T-helper 2 cell treated with Interferon-gamma antibody and Interleukin-4, amounts not matched to agents 5 μg/mL and 100 μg/mL, for 36 hours (primary cell): ENCODE data around the gene DNM3.

ENCODE experiments used
- DNase-seq: peaks from one replicate; pipeline ENCODE4 v3.0.0; 2021; ENCODE audit warnings: low spot score
- H3K27ac Mint-ChIP-seq: one replicate; pipeline ENCODE4 v1.8.0; 2021; ENCODE audit warnings: mild to moderate bottlenecking, mixed read lengths
- H3K27me3 Mint-ChIP-seq: one replicate; pipeline ENCODE4 v1.8.0; 2021; ENCODE audit warnings: low read depth, mixed read lengths
- H3K36me3 Mint-ChIP-seq: one replicate; pipeline ENCODE4 v1.8.0; 2021; ENCODE audit warnings: low read depth, mixed read lengths
- H3K4me1 Mint-ChIP-seq: one replicate; pipeline ENCODE4 v1.8.0; 2021; ENCODE audit warnings: low read depth, mixed read lengths
- H3K4me3 Mint-ChIP-seq: one replicate; pipeline ENCODE4 v1.8.0; 2022; ENCODE audit warnings: mild to moderate bottlenecking, moderate library complexity, mixed read lengths
- H3K9me3 Mint-ChIP-seq: one replicate; pipeline ENCODE4 v1.8.0; 2021; ENCODE audit warnings: mixed read lengths

Gene DNM3

GRCh38 chr1:172121081-172121717, 279.9 kb downstream of the DNM3 start:
- H3K9me3 Mint-ChIP-seq, result no peaks in the 10 kb centered on the region
- H3K36me3 Mint-ChIP-seq, result peaks cover 7% of the 10 kb centered on the region
- no peak overlapping the region for H3K27ac Mint-ChIP-seq
- no peak overlapping the region for H3K4me3 Mint-ChIP-seq
- no peaks in the 10 kb centered on the region for H3K27me3 Mint-ChIP-seq
- DNase-seq, result no peak
- peaks cover 24% of the 10 kb centered on the region for H3K4me1 Mint-ChIP-seq

DNA sequence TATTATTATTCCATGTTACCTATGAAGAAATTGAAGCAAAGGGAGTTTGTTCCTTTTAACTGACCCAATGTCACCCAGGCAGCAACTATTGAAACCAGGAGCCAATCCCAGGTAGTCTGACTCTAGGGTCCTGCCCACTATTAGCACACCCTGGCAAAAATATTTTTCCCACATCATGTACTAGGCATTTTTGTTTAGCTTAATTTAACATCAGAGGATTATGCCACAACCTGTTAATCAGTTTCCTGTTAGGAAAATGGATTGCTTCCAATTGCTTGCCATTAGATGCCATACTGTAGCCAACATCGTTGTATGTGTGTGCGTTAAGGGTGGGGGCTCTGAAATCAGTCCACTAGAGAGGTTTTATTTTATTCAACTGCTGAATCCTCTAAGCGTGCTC, 281.1 kb downstream of the DNM3 start:
- no peak overlapping the region for H3K4me3 Mint-ChIP-seq
- H3K36me3 Mint-ChIP-seq, result peaks cover 6% of the 10 kb centered on the region
- no peaks in the 10 kb centered on the region for H3K27me3 Mint-ChIP-seq
- H3K4me1 Mint-ChIP-seq, result peaks cover 22% of the 10 kb centered on the region
- no peaks in the 10 kb centered on the region for H3K9me3 Mint-ChIP-seq
- no peak for DNase-seq
- no peak overlapping the region for H3K27ac Mint-ChIP-seq

- H3K27me3 Mint-ChIP-seq, result no peaks in the 10 kb centered on the region
- H3K27ac Mint-ChIP-seq, result no peak overlapping the region
- no peak overlapping the region for H3K4me3 Mint-ChIP-seq
- H3K36me3 Mint-ChIP-seq, result no peaks in the 10 kb centered on the region
- peaks cover 12% of the 10 kb centered on the region for H3K9me3 Mint-ChIP-seq
- no peak for DNase-seq
- peaks cover 2% of the 10 kb centered on the region for H3K4me1 Mint-ChIP-seq
Observed at GRCh38 chr1:172125250-172125649, 284.0 kb downstream of the DNM3 start.

- H3K27me3 Mint-ChIP-seq, result no peaks in the 10 kb centered on the region
- H3K4me1 Mint-ChIP-seq, result no peaks in the 10 kb centered on the region
- no peak overlapping the region for H3K4me3 Mint-ChIP-seq
- H3K9me3 Mint-ChIP-seq, result peaks cover 12% of the 10 kb centered on the region
- DNase-seq, result no peak
- H3K36me3 Mint-ChIP-seq, result no peaks in the 10 kb centered on the region
- H3K27ac Mint-ChIP-seq, result no peak overlapping the region
Observed at GRCh38 chr1:172125812-172126430, 284.6 kb downstream of the DNM3 start.

DNA sequence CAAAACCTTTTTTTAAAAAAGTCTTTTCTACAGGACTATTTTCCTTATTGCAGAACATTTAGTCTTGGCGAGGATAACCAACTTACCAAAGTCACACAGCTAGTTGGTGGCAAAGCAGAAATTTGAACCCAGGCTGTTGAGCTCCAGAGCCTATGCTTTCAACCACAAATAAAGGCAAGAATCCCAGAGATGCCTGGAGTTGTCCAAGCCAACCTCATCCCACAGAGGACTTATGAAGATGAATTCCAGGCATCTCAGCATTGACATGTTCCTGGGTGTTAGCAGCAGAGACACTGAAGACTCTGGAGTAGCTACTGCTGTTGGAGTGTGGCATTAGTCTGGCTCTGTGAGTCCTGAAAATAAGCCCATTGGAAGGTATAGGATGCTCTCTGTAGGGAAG, 291.5 kb downstream of the DNM3 start:
- Mint-ChIP-seq H3K27ac (no peak overlapping the region), H3K27me3 (no peaks in the 10 kb centered on the region), H3K4me3 (no peak overlapping the region), H3K36me3 (peaks cover 5% of the 10 kb centered on the region), H3K4me1 (peaks cover 18% of the 10 kb centered on the region), H3K9me3 (peaks cover 9% of the 10 kb centered on the region)
- no peak for DNase-seq

DNA sequence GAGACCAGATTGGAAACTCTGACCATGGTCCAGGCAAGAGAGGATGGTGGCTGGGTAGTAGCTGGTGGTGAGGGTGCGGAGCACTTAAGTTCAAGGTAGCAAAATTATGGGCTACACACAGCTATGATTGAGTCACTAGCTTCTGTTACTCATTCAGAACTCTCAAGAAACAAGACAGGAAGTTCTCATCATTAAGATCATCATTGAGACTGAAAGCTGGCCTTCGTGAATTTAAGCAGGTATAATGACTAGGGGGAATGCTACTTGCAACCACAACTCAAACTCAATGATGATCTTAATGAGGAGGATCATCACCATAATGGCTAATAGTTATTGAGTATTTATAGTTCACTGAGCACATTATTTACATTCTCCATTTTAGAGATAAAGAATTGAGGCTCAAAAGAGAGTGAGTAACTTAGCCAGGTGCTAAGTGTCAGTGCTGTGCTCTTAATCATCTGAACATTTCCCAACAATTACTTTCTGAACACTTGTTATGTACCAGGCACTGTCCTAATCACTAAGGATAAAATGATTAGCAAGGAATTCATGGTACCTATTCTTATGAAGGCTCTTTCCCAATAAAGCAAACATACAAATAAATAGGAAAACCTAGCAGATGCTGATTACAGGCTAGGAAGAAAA, 292.9 kb downstream of the DNM3 start:
- peaks cover 5% of the 10 kb centered on the region for H3K36me3 Mint-ChIP-seq
- peaks cover 5% of the 10 kb centered on the region for H3K9me3 Mint-ChIP-seq
- peak; percentile 16 for DNase-seq
- H3K27me3 Mint-ChIP-seq, result no peaks in the 10 kb centered on the region
- H3K4me3 Mint-ChIP-seq, result no peak overlapping the region
- H3K4me1 Mint-ChIP-seq, result peaks cover 18% of the 10 kb centered on the region
- peak overlapping the region; percentile 19 for H3K27ac Mint-ChIP-seq

DNA sequence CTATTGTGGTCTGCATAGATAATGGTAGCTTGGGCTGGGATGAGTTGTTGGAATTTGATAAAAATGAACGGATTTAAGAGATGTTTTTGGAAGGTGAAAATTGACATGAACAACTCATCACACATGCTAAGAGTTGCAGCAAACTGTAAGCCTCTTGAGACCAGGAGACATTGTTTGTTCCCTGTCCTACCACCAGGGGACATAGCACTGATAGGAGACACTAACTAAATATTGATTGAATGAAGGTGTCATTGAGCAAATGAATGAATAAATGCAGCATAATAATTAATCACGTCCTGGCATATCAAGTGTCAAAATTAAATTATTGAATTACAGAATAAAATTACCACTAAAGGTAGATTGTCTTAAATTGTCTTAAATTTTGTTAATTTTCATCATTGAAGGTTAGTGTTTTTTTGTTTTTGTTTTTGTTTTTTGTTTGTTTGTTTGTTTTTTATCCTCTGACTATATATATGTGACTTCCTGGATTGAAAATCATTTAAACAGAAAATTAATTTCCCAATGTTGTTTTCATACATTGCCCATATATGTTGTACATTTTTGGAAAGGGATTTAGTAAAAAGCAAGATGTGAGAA, 293.9 kb downstream of the DNM3 start:
- Mint-ChIP-seq H3K27ac (no peak overlapping the region), H3K4me3 (no peak overlapping the region), H3K36me3 (peaks cover 5% of the 10 kb centered on the region), H3K27me3 (no peaks in the 10 kb centered on the region), H3K4me1 (peaks cover 18% of the 10 kb centered on the region), H3K9me3 (no peaks in the 10 kb centered on the region)
- DNase-seq, result no peak

GRCh38 chr1:172135978-172136610, 294.8 kb downstream of the DNM3 start:
- no peak for DNase-seq
- no peak overlapping the region for H3K4me3 Mint-ChIP-seq
- no peaks in the 10 kb centered on the region for H3K9me3 Mint-ChIP-seq
- H3K36me3 Mint-ChIP-seq, result peaks cover 5% of the 10 kb centered on the region
- peaks cover 18% of the 10 kb centered on the region for H3K4me1 Mint-ChIP-seq
- H3K27ac Mint-ChIP-seq, result no peak overlapping the region
- H3K27me3 Mint-ChIP-seq, result no peaks in the 10 kb centered on the region

- Mint-ChIP-seq H3K27ac (no peak overlapping the region), H3K4me3 (no peak overlapping the region), H3K36me3 (peaks cover 5% of the 10 kb centered on the region), H3K4me1 (peaks cover 18% of the 10 kb centered on the region), H3K27me3 (no peaks in the 10 kb centered on the region), H3K9me3 (no peaks in the 10 kb centered on the region)
- DNase-seq, result no peak
Observed at GRCh38 chr1:172136925-172137324, 295.6 kb downstream of the DNM3 start.

DNA sequence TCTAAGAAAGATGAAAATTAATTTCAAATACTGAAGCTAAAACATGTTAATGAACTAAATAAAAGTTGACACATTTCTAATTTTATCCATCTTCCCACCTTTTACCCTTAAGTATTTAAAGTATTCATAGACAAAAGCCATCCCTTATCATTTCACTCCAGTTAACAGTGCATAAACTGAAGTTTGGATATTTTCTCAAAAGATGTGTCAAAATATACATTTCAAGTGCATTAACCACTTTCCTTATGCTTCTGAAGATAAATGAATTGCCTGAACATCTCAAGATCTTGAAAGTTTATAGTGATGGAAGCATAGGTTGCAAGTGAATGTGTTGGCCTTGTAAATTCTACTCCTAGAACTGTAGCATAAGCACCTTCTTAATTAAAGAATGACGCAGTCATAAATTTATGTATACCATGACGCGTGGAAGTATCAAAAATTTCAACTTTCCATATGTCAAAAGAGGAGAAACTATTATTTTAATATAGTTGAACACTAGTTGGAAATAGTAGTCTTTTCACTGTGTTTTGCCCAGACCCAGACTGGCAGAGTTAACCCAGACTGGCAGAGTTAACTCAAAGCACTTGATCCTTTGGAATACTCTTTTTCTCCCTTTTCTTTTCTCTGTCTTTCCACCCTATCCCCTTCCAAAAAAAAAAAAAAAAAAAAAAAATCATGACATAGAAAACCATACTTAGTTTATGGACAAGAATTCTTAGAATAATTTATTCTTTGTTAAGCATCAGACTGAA, 296.6 kb downstream of the DNM3 start:
- Mint-ChIP-seq H3K36me3 (peaks cover 5% of the 10 kb centered on the region), H3K9me3 (no peaks in the 10 kb centered on the region), H3K4me1 (peaks cover 18% of the 10 kb centered on the region), H3K27me3 (no peaks in the 10 kb centered on the region), H3K4me3 (no peak overlapping the region), H3K27ac (no peak overlapping the region)
- DNase-seq, result no peak

DNA sequence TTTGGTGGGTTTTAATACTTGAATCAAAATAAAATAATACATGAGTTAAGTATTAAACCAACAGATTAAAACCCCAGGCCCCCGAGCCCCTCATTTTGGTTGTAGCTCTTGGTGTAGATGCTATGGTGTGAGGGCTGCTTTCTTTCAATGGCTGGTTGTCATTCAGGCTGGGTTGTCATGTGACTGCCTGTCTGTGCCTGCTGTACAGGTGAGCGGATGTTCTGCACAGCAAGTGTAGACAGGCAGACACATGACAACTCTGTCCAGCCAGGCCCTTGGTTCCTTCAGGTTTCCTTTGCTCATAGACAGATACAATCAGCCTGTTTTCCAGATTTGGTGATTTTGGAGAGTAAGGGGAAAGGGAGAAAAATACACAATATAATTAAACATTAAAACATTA, 297.3 kb downstream of the DNM3 start:
- no peak for DNase-seq
- peaks cover 5% of the 10 kb centered on the region for H3K36me3 Mint-ChIP-seq
- no peaks in the 10 kb centered on the region for H3K9me3 Mint-ChIP-seq
- peaks cover 14% of the 10 kb centered on the region for H3K4me1 Mint-ChIP-seq
- no peak overlapping the region for H3K4me3 Mint-ChIP-seq
- H3K27ac Mint-ChIP-seq, result no peak overlapping the region
- H3K27me3 Mint-ChIP-seq, result no peaks in the 10 kb centered on the region

DNA sequence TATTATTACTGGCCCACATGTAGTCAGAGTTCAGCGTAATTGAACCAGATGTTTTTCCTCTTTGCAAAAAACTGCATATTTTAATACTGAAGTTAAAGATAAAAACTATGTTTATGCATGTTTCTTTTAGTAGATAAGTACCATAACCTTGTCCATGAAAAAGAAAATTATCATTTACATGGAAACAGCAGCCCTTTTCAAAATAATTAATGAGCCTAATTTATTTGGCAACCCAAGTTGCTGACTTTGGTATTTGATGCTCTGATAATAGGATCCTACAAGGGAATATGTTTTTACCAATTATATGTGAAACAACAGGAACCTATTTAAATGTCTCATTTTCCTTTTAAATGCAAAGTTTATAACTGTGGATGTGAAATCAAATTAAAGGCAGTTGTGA, 297.9 kb downstream of the DNM3 start:
- peaks cover 3% of the 10 kb centered on the region for H3K36me3 Mint-ChIP-seq
- peaks cover 8% of the 10 kb centered on the region for H3K4me1 Mint-ChIP-seq
- DNase-seq, result no peak
- H3K27ac Mint-ChIP-seq, result no peak overlapping the region
- no peaks in the 10 kb centered on the region for H3K9me3 Mint-ChIP-seq
- no peaks in the 10 kb centered on the region for H3K27me3 Mint-ChIP-seq
- no peak overlapping the region for H3K4me3 Mint-ChIP-seq

GRCh38 chr1:172140072-172140471, 298.8 kb downstream of the DNM3 start:
- no peak overlapping the region for H3K4me3 Mint-ChIP-seq
- H3K9me3 Mint-ChIP-seq, result no peaks in the 10 kb centered on the region
- H3K27ac Mint-ChIP-seq, result no peak overlapping the region
- H3K4me1 Mint-ChIP-seq, result peaks cover 7% of the 10 kb centered on the region
- no peak for DNase-seq
- H3K36me3 Mint-ChIP-seq, result no peaks in the 10 kb centered on the region
- no peaks in the 10 kb centered on the region for H3K27me3 Mint-ChIP-seq
